Measurements from ENCODE around the gene ZNF606.
A peak's percentile ranks its signal among the peaks of the same experiment; 100 is the strongest.

ZNF606 gene

GRCh38 chr19:58002384-58003173 is at the start of gene ZNF606:
Gene ZNF606, minus strand, starts transcription at chr19:58002820. Its CDS starts 1,501 bp downstream, at chr19:58001319.
- peak; percentile 77 for DNase-seq (ENCODE audit: low read depth)

- DNase-seq (ENCODE audit: low read depth) = no peak
Measured at GRCh38 chr19:58052256-58052655, 49.6 kb upstream of the ZNF606 start.

DNA sequence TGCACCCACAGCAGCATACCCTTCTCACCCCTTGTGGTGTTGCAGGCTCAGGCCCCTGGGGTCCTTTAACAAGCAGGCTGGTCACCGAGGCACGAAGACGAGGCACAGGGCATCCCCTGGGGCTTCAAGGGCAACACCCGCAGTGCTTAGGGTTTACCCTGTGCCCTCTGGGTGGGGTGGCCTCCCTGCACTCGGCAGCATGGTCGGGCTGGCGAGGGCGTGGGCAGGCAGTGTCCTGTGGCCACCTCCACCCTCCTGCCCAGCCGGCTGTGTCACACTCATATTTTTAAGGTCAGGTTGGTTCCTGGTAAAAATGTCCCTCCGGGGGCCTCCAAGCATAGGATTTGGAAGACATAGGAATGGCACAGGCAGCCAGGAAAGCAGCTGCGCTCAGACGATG is 45.1 kb upstream of the ZNF606 start:
- DNase-seq (ENCODE audit: low read depth) = no peak

DNA sequence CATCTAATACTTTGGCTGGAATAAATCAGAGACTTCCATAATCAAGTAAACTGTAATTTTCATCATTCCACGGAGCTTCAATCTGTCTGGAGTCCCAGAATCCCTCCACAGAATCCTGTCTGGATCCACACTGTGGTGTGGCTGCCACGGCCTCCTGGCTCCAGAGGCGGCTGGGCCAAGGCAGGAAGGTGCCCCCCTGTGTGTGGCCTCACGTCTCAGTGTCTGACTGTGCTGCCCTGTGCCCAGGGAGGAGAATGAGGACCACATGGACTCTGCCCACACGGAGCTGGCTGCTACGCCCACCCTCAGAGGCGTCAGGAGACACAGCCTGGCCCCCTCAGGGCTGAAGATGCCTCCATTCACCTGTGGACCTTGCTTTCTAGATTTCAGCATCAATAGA is 44.2 kb upstream of the ZNF606 start:
- no peak for DNase-seq (ENCODE audit: low read depth)

- no peak for DNase-seq (ENCODE audit: low read depth)
Measured at GRCh38 chr19:58045411-58046050, 42.9 kb upstream of the ZNF606 start.

- no peak for DNase-seq (ENCODE audit: low read depth)
Measured at GRCh38 chr19:58044886-58045285, 42.3 kb upstream of the ZNF606 start.

GRCh38 chr19:58044391-58044790 is 41.8 kb upstream of the ZNF606 start:
- no peak for DNase-seq (ENCODE audit: low read depth)

GRCh38 chr19:58042495-58043340 is 40.1 kb upstream of the ZNF606 start:
- no peak for DNase-seq (ENCODE audit: low read depth)

- no peak for DNase-seq (ENCODE audit: low read depth)
Measured at GRCh38 chr19:58040751-58041525, 38.3 kb upstream of the ZNF606 start.

- no peak for DNase-seq (ENCODE audit: low read depth)
Measured at GRCh38 chr19:58038688-58039204, 36.1 kb upstream of the ZNF606 start.

- no peak for DNase-seq (ENCODE audit: low read depth)
Measured at GRCh38 chr19:58037927-58038687, 35.5 kb upstream of the ZNF606 start.

- DNase-seq (ENCODE audit: low read depth) = no peak
Measured at GRCh38 chr19:58035863-58036262, 33.2 kb upstream of the ZNF606 start.

DNA sequence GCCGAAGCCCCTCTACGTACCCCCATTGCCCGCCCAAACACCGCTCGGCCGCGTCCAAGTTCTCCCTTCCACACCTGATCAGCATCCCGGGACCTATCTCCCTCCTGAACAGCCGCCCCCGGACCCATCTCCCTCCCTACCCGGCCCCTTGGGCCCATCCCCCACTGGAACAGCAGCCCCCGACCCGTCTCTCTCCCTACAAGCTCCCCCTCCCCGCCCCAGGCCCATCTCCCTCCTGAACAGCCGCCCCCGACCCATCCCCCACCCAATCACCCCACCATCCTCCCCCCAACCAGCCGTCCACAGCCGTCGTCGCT is 31.8 kb upstream of the ZNF606 start:
- no peak for DNase-seq (ENCODE audit: low read depth)

DNA sequence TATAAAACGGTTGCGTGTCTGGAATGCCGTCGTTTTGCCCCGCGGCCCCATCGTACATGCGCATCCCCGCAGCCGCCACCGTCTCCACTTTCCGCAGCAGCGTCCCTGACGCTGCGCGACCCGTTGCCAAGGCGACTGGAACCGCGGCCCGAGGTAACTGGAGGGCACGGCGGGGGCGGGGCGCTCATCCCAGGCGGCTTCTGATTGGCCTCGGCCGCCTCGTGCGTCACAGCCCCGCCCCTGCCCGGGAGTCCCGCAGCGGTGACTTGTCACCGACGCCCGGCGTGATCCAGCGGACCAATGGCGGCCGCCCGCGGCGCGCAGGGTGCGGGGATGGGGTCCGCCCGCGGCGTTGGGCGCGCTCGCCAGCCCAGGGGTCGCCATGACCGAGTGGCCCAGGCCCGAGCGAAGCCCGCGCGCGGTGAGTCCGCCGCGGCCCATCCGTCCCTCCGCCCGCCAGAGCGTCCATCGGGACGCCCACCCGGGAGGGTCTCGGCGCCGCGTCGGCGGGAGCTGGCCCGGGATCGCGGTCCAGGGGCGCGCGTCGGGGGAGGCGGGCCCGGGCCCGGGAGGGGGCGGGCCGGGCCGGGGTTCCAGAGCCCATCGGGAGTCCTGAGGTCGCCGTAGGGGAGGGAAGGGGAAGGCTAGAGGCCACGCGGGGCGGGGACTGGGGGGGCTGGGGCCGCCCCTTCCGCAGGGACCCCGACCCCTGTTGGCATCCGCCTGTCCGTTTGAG is 31.3 kb upstream of the ZNF606 start, which contains the start of gene ZSCAN1:
ZSCAN1 (plus strand) TSS at position 285 of the 736 bp plus-strand sequence. CDS start 3,812 bp downstream, outside the sequence.
- peak; percentile 7 for DNase-seq (ENCODE audit: low read depth)

- DNase-seq (ENCODE audit: low read depth) = no peak
Measured at GRCh38 chr19:58024661-58025060, 22.0 kb upstream of the ZNF606 start.

GRCh38 chr19:58022283-58022660 is 19.7 kb upstream of the ZNF606 start:
- DNase-seq (ENCODE audit: low read depth) = no peak

- DNase-seq (ENCODE audit: low read depth) = no peak
Measured at GRCh38 chr19:58021541-58022282, 19.1 kb upstream of the ZNF606 start.

GRCh38 chr19:58020129-58020528 is 17.5 kb upstream of the ZNF606 start:
- no peak for DNase-seq (ENCODE audit: low read depth)

DNA sequence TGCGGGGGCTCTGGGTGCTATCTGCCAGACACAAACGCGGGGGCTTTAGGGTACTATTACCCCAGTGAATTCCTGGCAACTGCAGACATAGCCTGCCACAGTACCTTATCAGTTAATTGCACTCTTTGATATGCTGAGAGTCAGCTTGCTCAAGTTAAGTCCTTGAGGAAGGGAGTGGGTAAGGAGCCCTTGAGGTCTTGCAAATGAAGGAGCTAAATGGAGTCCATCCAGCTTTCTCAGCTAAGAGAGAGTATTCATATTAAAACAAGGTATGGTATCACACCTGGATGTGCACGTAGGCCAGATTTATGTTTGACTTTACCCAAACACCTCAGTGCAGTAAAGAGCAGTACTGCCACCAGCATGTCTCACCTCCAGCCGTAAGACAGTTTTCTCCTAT is 11.5 kb upstream of the ZNF606 start:
- DNase-seq (ENCODE audit: low read depth) = no peak

DNA sequence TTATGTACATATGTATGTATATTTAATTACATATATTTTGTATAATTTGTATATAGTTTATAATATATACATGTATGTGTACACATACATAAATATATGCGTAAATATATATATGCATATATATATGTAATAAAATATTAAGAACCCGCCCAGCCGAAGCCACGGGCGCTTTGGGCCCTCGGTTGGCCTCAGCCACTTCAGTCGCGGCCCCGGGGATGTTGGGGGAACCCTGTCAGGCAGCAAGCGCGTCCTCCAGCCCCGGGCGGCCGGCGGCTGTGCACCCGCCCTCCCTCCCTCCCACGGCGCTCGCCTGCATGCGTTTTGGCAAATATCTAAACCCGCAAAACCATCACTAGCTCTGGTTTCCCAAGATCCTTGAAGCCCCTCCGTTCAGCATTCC is 7.9 kb upstream of the ZNF606 start:
- no peak for DNase-seq (ENCODE audit: low read depth)
